A549 (cell line): ENCODE measurements around the gene ZNF697.

Source experiments
- BHLHE40 ChIP-seq: IDR thresholded peaks from 2 replicates; pipeline ENCODE4 v1.6.1; 2012; ENCODE audit warnings: low read depth, low read length, inconsistent platforms
- CBX2 ChIP-seq: fragments of 200-600 bp; sonication (generic); IDR thresholded peaks from 2 replicates; pipeline ENCODE4 v1.6.1; 2016; ENCODE audit warnings: low read depth, mild to moderate bottlenecking, borderline replicate concordance
- EP300 ChIP-seq, 2 experiments: fragments of >200 bp; sonication (Bioruptor Twin); formaldehyde crosslinking; IDR thresholded peaks; 2 replicates in 1 of 2; 3 replicates in 1 of 2; pipeline ENCODE4 v1.6.1; 2016 to 2017
- JUNB ChIP-seq: fragments of >200 bp; sonication (Bioruptor Twin); formaldehyde crosslinking; IDR thresholded peaks from 2 replicates; pipeline ENCODE4 v1.6.1; 2016
- KDM1A ChIP-seq: fragments of 200-600 bp; sonication (generic); IDR thresholded peaks from 2 replicates; pipeline ENCODE4 v1.6.1; 2016; ENCODE audit warnings: low read depth, mild to moderate bottlenecking
- MAFK ChIP-seq: fragments of 450-650 bp; IDR thresholded peaks from 2 replicates; pipeline ENCODE4 v1.6.1; 2014; ENCODE audit not compliant: partially characterized antibody
- MAZ ChIP-seq: fragments of 150-350 bp; IDR thresholded peaks from 2 replicates; pipeline ENCODE4 v1.6.1; 2014; ENCODE audit warnings: antibody characterized with exemption, low read depth, low read length, borderline replicate concordance
- POLR2A ChIP-seq: IDR thresholded peaks from 2 replicates; pipeline ENCODE4 v1.6.1; 2012; ENCODE audit warnings: mild to moderate bottlenecking, low read length
- RAD21 ChIP-seq, 2 experiments: fragments of >200 bp in 1 of 2; sonication (Bioruptor Twin) in 1 of 2; formaldehyde crosslinking in 1 of 2; IDR thresholded peaks in 1 of 2; conservative IDR thresholded peaks in 1 of 2; 2 replicates in 1 of 2; 3 replicates in 1 of 2; pipeline ENCODE4 v1.6.1; 2012 to 2018; ENCODE audit warnings: inconsistent platforms in 1 of 2
- RFX5 ChIP-seq: fragments of 450-650 bp; IDR thresholded peaks from 2 replicates; pipeline ENCODE4 v1.7.1; 2014; ENCODE audit warnings: antibody characterized with exemption, mild to moderate bottlenecking, moderate library complexity
- SMC3 ChIP-seq: fragments of >200 bp; sonication (Bioruptor Twin); formaldehyde crosslinking; IDR thresholded peaks from 3 replicates; pipeline ENCODE4 v1.6.1; 2018; ENCODE audit warnings: inconsistent platforms
- USF2 ChIP-seq: fragments of 450-650 bp; IDR thresholded peaks from 2 replicates; pipeline ENCODE4 v1.6.1; 2014; ENCODE audit warnings: antibody characterized with exemption
- TF ChIP-seq, protein P1 (sequence below): fragments of >200 bp; sonication (Bioruptor Twin); formaldehyde crosslinking; IDR thresholded peaks from 3 replicates; pipeline ENCODE4 v1.5.1; 2016

DNA sequence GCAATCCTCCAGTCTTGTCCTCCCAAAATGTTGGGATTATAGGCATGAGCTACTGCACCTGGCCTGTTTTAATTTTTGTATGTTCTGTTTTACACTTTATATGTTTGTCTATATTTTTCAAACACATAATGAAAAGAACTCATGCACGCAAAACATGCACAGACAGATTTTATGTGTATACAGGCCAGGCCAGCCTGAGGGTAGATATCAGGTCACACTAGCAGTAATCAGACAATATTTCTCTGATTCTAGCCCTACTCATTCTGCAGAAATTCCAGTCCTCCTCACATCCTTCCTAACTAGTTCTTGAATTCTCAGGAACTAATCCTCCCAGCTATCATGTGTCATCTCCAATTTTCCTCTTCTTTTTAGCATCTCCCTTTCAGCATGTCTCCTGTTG is 35.8 kb upstream of the ZNF697 start:
- TF ChIP-seq, protein P1, sequence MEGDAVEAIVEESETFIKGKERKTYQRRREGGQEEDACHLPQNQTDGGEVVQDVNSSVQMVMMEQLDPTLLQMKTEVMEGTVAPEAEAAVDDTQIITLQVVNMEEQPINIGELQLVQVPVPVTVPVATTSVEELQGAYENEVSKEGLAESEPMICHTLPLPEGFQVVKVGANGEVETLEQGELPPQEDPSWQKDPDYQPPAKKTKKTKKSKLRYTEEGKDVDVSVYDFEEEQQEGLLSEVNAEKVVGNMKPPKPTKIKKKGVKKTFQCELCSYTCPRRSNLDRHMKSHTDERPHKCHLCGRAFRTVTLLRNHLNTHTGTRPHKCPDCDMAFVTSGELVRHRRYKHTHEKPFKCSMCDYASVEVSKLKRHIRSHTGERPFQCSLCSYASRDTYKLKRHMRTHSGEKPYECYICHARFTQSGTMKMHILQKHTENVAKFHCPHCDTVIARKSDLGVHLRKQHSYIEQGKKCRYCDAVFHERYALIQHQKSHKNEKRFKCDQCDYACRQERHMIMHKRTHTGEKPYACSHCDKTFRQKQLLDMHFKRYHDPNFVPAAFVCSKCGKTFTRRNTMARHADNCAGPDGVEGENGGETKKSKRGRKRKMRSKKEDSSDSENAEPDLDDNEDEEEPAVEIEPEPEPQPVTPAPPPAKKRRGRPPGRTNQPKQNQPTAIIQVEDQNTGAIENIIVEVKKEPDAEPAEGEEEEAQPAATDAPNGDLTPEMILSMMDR, result no peak
- TF ChIP-seq EP300 (IDR thresholded peaks at IDR 0.05), result no peak
- no peak for TF ChIP-seq CBX2
- no peak for TF ChIP-seq RFX5
- no peak for TF ChIP-seq RAD21 (conservative IDR thresholded peaks at IDR 0.05 in 1 of 2, IDR thresholded peaks at IDR 0.05 in 1 of 2)
- TF ChIP-seq POLR2A, result no peak
- no peak for TF ChIP-seq SMC3
- TF ChIP-seq JUNB, result no peak
- no peak for TF ChIP-seq MAZ
- TF ChIP-seq MAFK, result no peak
- TF ChIP-seq USF2, result no peak
- TF ChIP-seq BHLHE40, result no peak
- TF ChIP-seq KDM1A, result no peak
